Lower leg skin (tissue), 4 donors: ENCODE data around the gene MPP3. TPM values are rescaled to one million over a fixed set of nuclear protein-coding genes. Genes with fewer than 3 reads are reported as not detected.

Experiments
- DNase-seq, 2 donors: peaks; one replicate each; pipeline ENCODE4 v3.0.0-alpha.2; 2019; ENCODE audit warnings: low spot score in 2 of 2
- H3K4me3 ChIP-seq: fragments of 200-600 bp; sonication (generic); 2 replicates; pipeline ENCODE4 v1.5.1; 2017; ENCODE audit warnings: mild to moderate bottlenecking, low read depth; ENCODE audit not compliant: poor library complexity, severe bottlenecking
- CTCF ChIP-seq, 3 donors: fragments of 450-650 bp; IDR thresholded peaks; one replicate each; pipeline ENCODE4 v1.5.1; 2016; ENCODE audit warnings: antibody characterized with exemption in 3 of 3, mild to moderate bottlenecking in 3 of 3, moderate library complexity in 2 of 3
- POLR2A ChIP-seq, 2 donors: fragments of 450-650 bp; IDR thresholded peaks; one replicate each; pipeline ENCODE4 v1.6.1; 2016 to 2017; ENCODE audit warnings: antibody characterized with exemption in 2 of 2, mild to moderate bottlenecking in 1 of 2, moderate library complexity in 1 of 2
- WGBS, 2 donors: methylation state at CpG; one replicate each; pipeline ENCODE4 v1.1.5; 2018; 5-methylcytosine and 5-hydroxymethylcytosine counted together
- intact Hi-C: fragments of 100-400 bp; cut with DNase I; formaldehyde crosslinking; loops from one replicate; pipeline ENCODE4 v1.15.0; 2023; ENCODE audit warnings: low total_unique reads
- total RNA-seq, 4 donors: library from RNA; depleted of rRNA; stranded (reverse); fragments of >200 nt; gene quantifications; one replicate each; pipeline ENCODE4 v1.1.0, GENCODE V29; 2016

The MPP3 gene
- total RNA-seq, 4 donors from 2014 or later, result 1.9 to 8.9 (median 6.3) TPM

GRCh38 chr17:43849116-43849515 lies 16.2 kb upstream of the MPP3 start:
- TF ChIP-seq CTCF (IDR thresholded peaks at IDR 0.05), result no peak
- no peak for TF ChIP-seq POLR2A (IDR thresholded peaks at IDR 0.05)
- DNase-seq, result no peak
- intact Hi-C loops, result loop anchor here (10.0 kb wide), 1 partner anchor 64 kb away; the partner anchor contains the start of gene CFAP97D1
- WGBS, 2 donors, result 94 to 97% methylated on average over 8 of the region's 8 CpGs
- H3K4me3 ChIP-seq, result no peak overlapping the region

GRCh38 chr17:43848601-43849000 lies 15.7 kb upstream of the MPP3 start:
- H3K4me3 ChIP-seq, result no peak overlapping the region
- TF ChIP-seq POLR2A (IDR thresholded peaks at IDR 0.05), result no peak
- TF ChIP-seq CTCF (IDR thresholded peaks at IDR 0.05), result no peak
- DNase-seq, result no peak
- 96 to 97% methylated on average over 10 of the region's 10 CpGs for WGBS, 2 donors
- intact Hi-C loops, result loop anchor here (10.0 kb wide), 1 partner anchor 64 kb away; the partner anchor contains the start of gene CFAP97D1

GRCh38 chr17:43846963-43847371 lies 14.0 kb upstream of the MPP3 start, which contains the start of gene CD300LG:
TSS of gene CD300LG (plus strand) at chr17:43847176. CDS start at chr17:43847217, 41 bp downstream.
- intact Hi-C loops, result loop anchor here (10.0 kb wide), 1 partner anchor 62 kb away; the partner anchor contains the start of gene CFAP97D1
- DNase-seq, result no peak
- no peak for TF ChIP-seq CTCF (IDR thresholded peaks at IDR 0.05)
- TF ChIP-seq POLR2A (IDR thresholded peaks at IDR 0.05), result no peak
- WGBS, 2 donors, result 23 to 28% methylated on average over 17 of the region's 17 CpGs
- no peak within 1 kb of the TSS for H3K4me3 ChIP-seq

- WGBS, 2 donors, result 8 to 12% methylated on average over 13 of the region's 13 CpGs
- H3K4me3 ChIP-seq, result no peak overlapping the region
- intact Hi-C loops, result loop anchor here (10.0 kb wide), 1 partner anchor 61 kb away; the partner anchor contains the start of gene CFAP97D1
- TF ChIP-seq POLR2A (IDR thresholded peaks at IDR 0.05), result no peak
- TF ChIP-seq CTCF (IDR thresholded peaks at IDR 0.05), result peak in 1 of 3 donors; percentile 82
- DNase-seq, result peak; percentile 74 to 96
These were observed 13.3 kb upstream of the MPP3 start for GRCh38 chr17:43846221-43846712.

GRCh38 chr17:43845766-43846165 lies 12.8 kb upstream of the MPP3 start:
- TF ChIP-seq CTCF (IDR thresholded peaks at IDR 0.05), result no peak
- no peak for TF ChIP-seq POLR2A (IDR thresholded peaks at IDR 0.05)
- DNase-seq, result no peak
- WGBS, 2 donors, result 60 to 62% methylated on average over 4 of the region's 4 CpGs
- intact Hi-C loops, result loop anchor here (10.0 kb wide), 1 partner anchor 61 kb away; the partner anchor contains the start of gene CFAP97D1
- no peak overlapping the region for H3K4me3 ChIP-seq
